Osteoblast (primary cell): ENCODE results near the gene NOL4L. TPM values are rescaled to one million over a fixed set of nuclear protein-coding genes. Genes with fewer than 3 reads are reported as not detected.

Experiments
- DNase-seq: peaks from one replicate; pipeline ENCODE4 v3.0.0; 2011; ENCODE audit warnings: low spot score, mixed read lengths; ENCODE audit not compliant: insufficient read length; ENCODE audit errors: missing footprints
- H2AFZ ChIP-seq: 2 replicates; pipeline ENCODE4 v1.6.0; 2011; ENCODE audit warnings: mild to moderate bottlenecking, low read length
- H3K27ac ChIP-seq: 2 replicates; pipeline ENCODE4 v1.5.1; 2011; ENCODE audit warnings: mild to moderate bottlenecking, low read depth, low read length, moderate library complexity
- H3K27me3 ChIP-seq: 2 replicates; pipeline ENCODE4 v1.6.0; 2012; ENCODE audit warnings: mild to moderate bottlenecking, control low read depth, inconsistent platforms, low read length, moderate library complexity; ENCODE audit not compliant: insufficient read depth
- H3K36me3 ChIP-seq: 2 replicates; pipeline ENCODE4 v1.5.1; 2011; ENCODE audit warnings: mild to moderate bottlenecking, low read length, control low read depth, moderate library complexity; ENCODE audit not compliant: insufficient read depth
- H3K4me1 ChIP-seq: 2 replicates; pipeline ENCODE4 v1.5.1; 2011; ENCODE audit warnings: mild to moderate bottlenecking, low read length, control low read depth, moderate library complexity; ENCODE audit not compliant: insufficient read depth
- H3K4me2 ChIP-seq: 2 replicates; pipeline ENCODE4 v1.6.0; 2011; ENCODE audit warnings: mild to moderate bottlenecking, low read length; ENCODE audit not compliant: insufficient read depth
- H3K4me3 ChIP-seq: fragments of 200-600 bp; sonication (generic); 3 replicates; pipeline ENCODE4 v1.5.1; 2012; ENCODE audit warnings: mild to moderate bottlenecking, low read length, inconsistent platforms; ENCODE audit not compliant: insufficient read depth
- H3K79me2 ChIP-seq: 2 replicates; pipeline ENCODE4 v1.6.0; 2012; ENCODE audit warnings: mild to moderate bottlenecking, low read length, control low read depth, inconsistent platforms; ENCODE audit not compliant: insufficient read depth
- H3K9me3 ChIP-seq: 2 replicates; pipeline ENCODE4 v1.5.1; 2011; ENCODE audit warnings: low read depth, low read length, control low read depth
- H4K20me1 ChIP-seq: 2 replicates; pipeline ENCODE4 v1.6.0; 2012; ENCODE audit warnings: mild to moderate bottlenecking, low read length, control low read depth; ENCODE audit not compliant: insufficient read depth
- total RNA-seq: library from RNA; depleted of rRNA; stranded (reverse); fragments of >200 nt; gene quantifications from 2 replicates; pipeline ENCODE4 v1.2.3, GENCODE V29; 2012
- TF ChIP-seq, protein P1 (sequence below): IDR thresholded peaks from 2 replicates; pipeline ENCODE4 v1.5.1; 2011; ENCODE audit warnings: mild to moderate bottlenecking, low read depth, low read length, moderate library complexity; ENCODE audit errors: extremely low read depth

The NOL4L gene
- total RNA-seq, 1 donor: 6.2 TPM

DNA sequence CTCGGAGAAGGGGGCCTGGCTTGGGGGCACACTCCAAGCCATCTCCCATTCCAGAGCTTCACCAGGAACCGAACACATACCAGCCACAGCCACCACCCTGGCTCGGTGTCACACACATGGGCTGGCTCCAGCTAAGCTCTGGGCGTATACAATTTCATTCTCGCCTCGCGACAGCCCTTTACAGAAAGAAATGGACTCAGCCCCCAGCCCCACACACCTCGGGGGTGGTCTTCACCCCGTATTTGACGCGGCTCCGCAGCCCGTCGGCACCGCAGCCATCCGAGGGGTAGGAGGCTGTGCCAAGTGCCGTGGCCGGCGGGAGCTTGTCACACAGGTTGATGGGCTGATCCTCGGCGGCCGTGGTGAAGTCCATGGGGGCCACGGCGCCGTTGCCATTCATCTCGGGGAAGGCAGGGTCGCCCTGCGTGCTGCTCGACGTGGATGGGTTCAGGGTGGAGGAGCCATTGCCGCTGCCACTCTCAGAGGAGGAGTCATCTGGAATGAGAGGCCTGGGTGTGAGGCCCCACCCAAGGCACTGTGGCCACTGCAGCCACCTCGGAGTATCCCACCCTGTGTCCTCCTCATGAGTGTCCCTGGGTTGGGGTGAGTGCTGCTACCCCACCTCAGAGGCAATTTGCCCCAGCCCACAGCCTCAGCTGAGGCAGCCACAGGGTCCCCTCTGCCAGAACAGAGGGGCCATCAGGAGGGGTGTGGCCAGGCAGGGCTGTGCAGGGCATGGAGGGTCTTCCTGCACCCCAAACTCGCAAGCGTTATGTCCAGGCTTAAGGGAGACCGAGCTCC lies 129.0 kb downstream of the NOL4L start:
- H3K4me3 ChIP-seq: no peak overlapping the region
- peaks cover 2% of the 10 kb centered on the region for H3K79me2 ChIP-seq
- H3K4me1 ChIP-seq: peaks cover 8% of the 10 kb centered on the region
- H4K20me1 ChIP-seq: peaks cover 32% of the 10 kb centered on the region
- H3K27ac ChIP-seq: no peak overlapping the region
- DNase-seq: peak; percentile 82
- H3K36me3 ChIP-seq: peaks cover 22% of the 10 kb centered on the region
- peak overlapping the region; percentile 76 for H3K4me2 ChIP-seq
- no peak overlapping the region for H2AFZ ChIP-seq
- no peaks in the 10 kb centered on the region for H3K27me3 ChIP-seq
- TF ChIP-seq, protein P1, sequence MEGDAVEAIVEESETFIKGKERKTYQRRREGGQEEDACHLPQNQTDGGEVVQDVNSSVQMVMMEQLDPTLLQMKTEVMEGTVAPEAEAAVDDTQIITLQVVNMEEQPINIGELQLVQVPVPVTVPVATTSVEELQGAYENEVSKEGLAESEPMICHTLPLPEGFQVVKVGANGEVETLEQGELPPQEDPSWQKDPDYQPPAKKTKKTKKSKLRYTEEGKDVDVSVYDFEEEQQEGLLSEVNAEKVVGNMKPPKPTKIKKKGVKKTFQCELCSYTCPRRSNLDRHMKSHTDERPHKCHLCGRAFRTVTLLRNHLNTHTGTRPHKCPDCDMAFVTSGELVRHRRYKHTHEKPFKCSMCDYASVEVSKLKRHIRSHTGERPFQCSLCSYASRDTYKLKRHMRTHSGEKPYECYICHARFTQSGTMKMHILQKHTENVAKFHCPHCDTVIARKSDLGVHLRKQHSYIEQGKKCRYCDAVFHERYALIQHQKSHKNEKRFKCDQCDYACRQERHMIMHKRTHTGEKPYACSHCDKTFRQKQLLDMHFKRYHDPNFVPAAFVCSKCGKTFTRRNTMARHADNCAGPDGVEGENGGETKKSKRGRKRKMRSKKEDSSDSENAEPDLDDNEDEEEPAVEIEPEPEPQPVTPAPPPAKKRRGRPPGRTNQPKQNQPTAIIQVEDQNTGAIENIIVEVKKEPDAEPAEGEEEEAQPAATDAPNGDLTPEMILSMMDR: no peak
- no peaks in the 10 kb centered on the region for H3K9me3 ChIP-seq

- Histone ChIP-seq H3K4me1 (peaks cover 8% of the 10 kb centered on the region), H4K20me1 (peaks cover 34% of the 10 kb centered on the region), H3K27ac (no peak overlapping the region), H3K4me2 (no peak overlapping the region), H3K36me3 (peaks cover 24% of the 10 kb centered on the region), H3K79me2 (peaks cover 2% of the 10 kb centered on the region), H3K27me3 (no peaks in the 10 kb centered on the region), H2AFZ (no peak overlapping the region), H3K9me3 (no peaks in the 10 kb centered on the region), H3K4me3 (no peak overlapping the region)
- DNase-seq: peak; percentile 78
- TF ChIP-seq, protein P1: no peak
Observed at GRCh38 chr20:32455171-32455900, 129.8 kb downstream of the NOL4L start.

DNA sequence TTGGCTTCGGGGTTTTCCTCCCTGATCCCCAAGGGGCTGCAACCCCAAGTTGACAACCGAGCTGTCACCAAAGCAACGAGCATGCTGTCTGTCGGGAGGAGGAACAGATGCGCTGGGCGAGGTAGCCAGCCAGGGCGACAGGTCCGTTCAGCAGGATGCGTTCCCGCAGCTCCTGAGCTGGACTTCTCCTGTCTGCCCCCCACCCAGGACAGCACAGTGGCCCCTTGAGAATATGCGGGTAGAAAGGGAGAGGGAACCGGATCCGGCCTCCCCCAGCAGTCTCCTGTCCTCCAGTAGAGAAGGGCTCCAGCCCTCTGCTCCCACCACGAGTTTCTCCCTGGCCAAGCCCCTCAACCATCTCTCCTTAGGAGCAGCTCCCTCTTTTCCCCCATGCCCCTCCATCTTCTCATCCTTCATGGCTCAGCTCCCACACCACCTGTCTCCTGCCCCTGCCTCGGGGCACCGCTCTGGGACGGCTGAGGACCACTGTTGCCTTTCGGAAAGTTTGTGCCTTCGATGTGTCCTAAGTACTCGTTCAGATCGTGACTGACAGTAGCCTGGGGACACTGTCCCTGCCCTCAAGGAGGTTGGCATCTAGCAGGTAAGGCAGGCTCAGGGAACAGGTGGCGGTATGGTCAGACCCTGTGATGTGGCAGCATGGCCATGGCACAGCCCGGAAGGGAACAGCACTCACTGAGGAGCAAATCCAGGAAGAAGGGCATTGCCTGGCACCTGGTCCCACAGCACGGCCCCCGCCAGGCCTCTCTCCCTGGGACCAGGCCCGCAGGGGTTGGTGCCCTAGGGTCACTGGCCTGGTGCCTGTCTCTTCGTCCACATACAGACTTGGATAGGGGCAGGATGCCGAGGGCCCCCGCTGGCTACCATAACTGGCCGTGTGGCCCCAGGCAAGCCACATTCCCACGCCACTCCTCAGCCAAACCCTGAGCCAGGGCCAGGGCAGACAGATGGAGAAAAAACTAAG lies 130.7 kb downstream of the NOL4L start:
- Histone ChIP-seq H4K20me1 (peaks cover 37% of the 10 kb centered on the region), H3K9me3 (no peaks in the 10 kb centered on the region)
- TF ChIP-seq, protein P1: no peak

More for the DNA sequence above, 130.7 kb downstream of the NOL4L start:
- Histone ChIP-seq H3K4me2 (no peak overlapping the region), H3K36me3 (peaks cover 26% of the 10 kb centered on the region), H3K4me3 (no peak overlapping the region), H3K27me3 (no peaks in the 10 kb centered on the region), H3K27ac (no peak overlapping the region), H2AFZ (no peak overlapping the region), H3K79me2 (peaks cover 2% of the 10 kb centered on the region), H3K4me1 (peaks cover 8% of the 10 kb centered on the region)
- DNase-seq: peak; percentile 62
